Naive thymus-derived CD4-positive, alpha-beta T cell (primary cell): ENCODE data around the gene CPNE1. TPM values are rescaled to one million over a fixed set of nuclear protein-coding genes. Genes with fewer than 3 reads are reported as not detected.
A peak's percentile ranks its signal among the peaks of the same experiment; 100 is the strongest.
"Not testable (repeated sequence)": the region's sequence is repeated elsewhere in the genome, so short reads cannot be mapped to it uniquely, and the experiment has no call there.

Source experiments
- ATAC-seq: fragments of 150-1000 bp; cut with Tn5 transposase; 2 replicates; pipeline ENCODE4 v1.10.0; 2021; ENCODE audit warnings: mild to moderate bottlenecking, moderate library complexity
- CTCF ChIA-PET: fragments of 350-600 bp; sonication (Branson Sonifier 250); formaldehyde crosslinking; loops from one replicate; lab custom pipeline; 2021; ENCODE audit warnings: antibody characterized with exemption; lab: Charles Lee
- POLR2A ChIA-PET: fragments of 350-600 bp; sonication (Branson Sonifier 250); formaldehyde crosslinking; loops from one replicate; lab custom pipeline; 2021; ENCODE audit warnings: antibody characterized with exemption, inconsistent platforms; lab: Charles Lee
- DNase-seq, 9 donors: peaks; one replicate each; pipeline versions ENCODE4 v3.0.0 to v3.0.0-alpha.2; 2020 to 2022; ENCODE audit warnings: mixed read lengths in 1 of 9
- H3K27ac ChIP-seq: one replicate; pipeline ENCODE4 v1.7.0; 2013; ENCODE audit warnings: mild to moderate bottlenecking, low read depth, low read length, moderate library complexity
- H3K27me3 ChIP-seq, 2 donors: one replicate each; pipeline ENCODE4 v1.7.0; 2013; ENCODE audit warnings: low read length in 2 of 2, mild to moderate bottlenecking in 2 of 2, moderate library complexity in 2 of 2; ENCODE audit not compliant: control insufficient read depth in 2 of 2, insufficient read depth in 2 of 2
- H3K36me3 ChIP-seq, 3 experiments: 1 replicate in 2 of 3; 2 replicates in 1 of 3; pipeline ENCODE4 v1.7.0; 2013; ENCODE audit warnings: low read length in 3 of 3, mild to moderate bottlenecking in 3 of 3, moderate library complexity in 1 of 3; ENCODE audit not compliant: insufficient read depth in 3 of 3, control insufficient read depth in 2 of 3
- H3K4me1 ChIP-seq, 2 donors: one replicate each; pipeline ENCODE4 v1.7.0; 2013; ENCODE audit warnings: low read length in 2 of 2, mild to moderate bottlenecking in 2 of 2, moderate library complexity in 1 of 2; ENCODE audit not compliant: control insufficient read depth in 2 of 2, insufficient read depth in 2 of 2
- H3K4me3 ChIP-seq: 2 replicates; pipeline ENCODE4 v1.7.0; 2013; ENCODE audit warnings: mild to moderate bottlenecking, low read length
- H3K9me3 ChIP-seq, 3 experiments: 1 replicate in 2 of 3; 2 replicates in 1 of 3; pipeline ENCODE4 v1.7.0; 2013; ENCODE audit warnings: low read length in 3 of 3; ENCODE audit not compliant: control insufficient read depth in 2 of 3
- H3K27ac Mint-ChIP-seq, 9 donors: one replicate each; pipeline ENCODE4 v1.8.0; 2020 to 2022; ENCODE audit warnings: mixed read lengths in 9 of 9, mild to moderate bottlenecking in 8 of 9, moderate library complexity in 5 of 9, inconsistent platforms in 2 of 9
- H3K27me3 Mint-ChIP-seq, 5 donors: one replicate each; pipeline ENCODE4 v1.8.0; 2021 to 2022; ENCODE audit warnings: mixed read lengths in 5 of 5, mild to moderate bottlenecking in 1 of 5
- H3K36me3 Mint-ChIP-seq, 5 donors: one replicate each; pipeline ENCODE4 v1.8.0; 2020 to 2022; ENCODE audit warnings: mixed read lengths in 5 of 5, mild to moderate bottlenecking in 3 of 5, inconsistent platforms in 1 of 5
- H3K4me1 Mint-ChIP-seq, 7 donors: one replicate each; pipeline ENCODE4 v1.8.0; 2020 to 2022; ENCODE audit warnings: mixed read lengths in 7 of 7, mild to moderate bottlenecking in 3 of 7, inconsistent platforms in 1 of 7
- H3K4me3 Mint-ChIP-seq, 10 donors: one replicate each; pipeline ENCODE4 v1.8.0; 2020 to 2022; ENCODE audit warnings: mild to moderate bottlenecking in 10 of 10, mixed read lengths in 10 of 10, moderate library complexity in 6 of 10, inconsistent platforms in 2 of 10
- H3K9me3 Mint-ChIP-seq, 11 donors: one replicate each; pipeline ENCODE4 v1.8.0; 2020 to 2022; ENCODE audit warnings: mixed read lengths in 11 of 11, mild to moderate bottlenecking in 4 of 11, inconsistent platforms in 1 of 11, moderate library complexity in 1 of 11
- intact Hi-C, 2 donors: fragments of 100-400 bp; cut with micrococcal nuclease; formaldehyde crosslinking; loops; one replicate each; pipeline ENCODE4 v1.15.1; 2023
- polyA plus RNA-seq, 2 donors: library from polyadenylated mRNA; unstranded; fragments of 300-500 nt; fragmentation: Illumina TruSeq; gene quantifications; one replicate each; pipeline ENCODE4 v1.2.3, GENCODE V29; 2021
- total RNA-seq, 6 experiments: library from RNA in 5 of 6; stranded (reverse) in 5 of 6; gene quantifications; 1 replicate in 5 of 6; 2 replicates in 1 of 6; pipeline ENCODE4 v1.2.3 and lab custom pipeline; 2021 to 2026

CPNE1 gene
- total and polyA plus RNA-seq, 7 experiments from 2014 or later = 250 to 378 (median 305) TPM

DNA sequence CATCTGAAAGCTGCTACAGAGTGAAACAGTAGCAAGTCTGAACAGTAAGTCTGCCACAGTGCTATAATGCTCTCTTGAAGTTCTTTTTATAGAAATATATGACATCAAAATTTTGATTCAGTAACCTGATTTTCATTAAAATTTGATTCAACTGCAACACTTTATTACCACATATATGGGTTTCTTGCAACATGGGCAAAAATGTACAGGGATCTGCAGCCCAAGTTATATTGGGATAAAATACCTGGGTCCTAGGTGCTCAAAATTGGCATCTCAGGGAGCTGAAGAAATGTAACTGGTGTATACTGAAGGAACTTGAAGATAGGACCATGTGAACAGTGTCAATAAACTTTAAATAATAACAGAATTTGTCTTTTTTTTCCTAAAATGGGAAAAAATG is 45.3 kb upstream of the CPNE1 start:
- H3K4me1 ChIP-seq = peaks cover 16 to 29% of the 10 kb centered on the region in 2 donors

DNA sequence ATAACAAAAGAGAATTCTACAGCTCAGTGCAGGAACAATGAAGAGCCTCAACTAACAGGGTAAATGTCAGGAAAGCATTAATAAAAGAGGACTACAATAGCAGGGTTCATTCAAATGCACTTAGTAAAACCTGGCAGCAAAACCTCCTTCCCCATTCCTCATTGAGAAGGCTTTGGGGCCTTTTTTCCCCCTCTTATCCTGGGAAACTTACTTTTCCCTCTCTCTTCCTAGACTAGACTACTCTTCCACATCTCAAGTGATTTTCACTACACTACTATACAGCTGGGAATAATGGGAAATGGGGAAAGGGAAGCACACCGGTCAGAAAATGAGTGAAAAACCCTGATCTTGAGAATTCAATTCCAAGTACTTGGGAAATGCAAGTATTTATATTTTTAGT is 44.6 kb upstream of the CPNE1 start:
- peak overlapping the region in 4 of 10 donors; percentile 15 to 40 (median 36) for H3K4me3 Mint-ChIP-seq
- H3K9me3 Mint-ChIP-seq = peaks cover 0 to 2% (median 0%) of the 10 kb centered on the region in 11 donors
- peaks cover 24 to 59% (median 49%) of the 10 kb centered on the region in 7 donors for H3K4me1 Mint-ChIP-seq
- H3K36me3 ChIP-seq = peaks cover 38 to 87% (median 66%) of the 10 kb centered on the region in 3 experiments
- intact Hi-C loops = no loop called here
- DNase-seq (no peak), ATAC-seq (no peak)
- H3K27ac Mint-ChIP-seq = peak overlapping the region in 8 of 9 donors; percentile 4 to 82 (median 47)
- H3K4me3 ChIP-seq = no peak overlapping the region
- POLR2A ChIA-PET = interaction anchor here (1.6 to 2.9 kb wide), 2 partner anchors 33 kb away, joined by 10 to 19 read pairs; partner anchors contain the start of gene RBM39
- H3K9me3 ChIP-seq = no peaks in the 10 kb centered on the region
- CTCF ChIA-PET = interaction anchor here (1.6 kb wide), 1 partner anchor 108 kb away, joined by 4 read pairs; no protein-coding TSS in a partner anchor
- no peaks in the 10 kb centered on the region for H3K27me3 ChIP-seq
- H3K27me3 Mint-ChIP-seq = no peaks in the 10 kb centered on the region
- peaks cover 16 to 29% of the 10 kb centered on the region in 2 donors for H3K4me1 ChIP-seq
- no peak overlapping the region for H3K27ac ChIP-seq
- peaks cover 0 to 50% (median 32%) of the 10 kb centered on the region in 5 donors for H3K36me3 Mint-ChIP-seq

More for the DNA sequence above, 45.3 kb upstream of the CPNE1 start:
- peaks cover 0 to 2% (median 0%) of the 10 kb centered on the region in 11 donors for H3K9me3 Mint-ChIP-seq
- intact Hi-C loops = loop anchor here in 1 of 2 donors (2.0 kb wide), 1 partner anchor 21 kb away; no protein-coding TSS in a partner anchor
- H3K27me3 ChIP-seq = no peaks in the 10 kb centered on the region
- peaks cover 39 to 82% (median 58%) of the 10 kb centered on the region in 3 experiments for H3K36me3 ChIP-seq
- no peak for DNase-seq
- H3K27ac ChIP-seq = no peak overlapping the region
- H3K36me3 Mint-ChIP-seq = peaks cover 0 to 50% (median 29%) of the 10 kb centered on the region in 5 donors
- H3K4me1 Mint-ChIP-seq = peaks cover 24 to 59% (median 52%) of the 10 kb centered on the region in 7 donors
- H3K27me3 Mint-ChIP-seq = no peaks in the 10 kb centered on the region
- H3K4me3 ChIP-seq = no peak overlapping the region
- H3K9me3 ChIP-seq = no peaks in the 10 kb centered on the region
- CTCF ChIA-PET = interaction anchor here (1.6 kb wide), 1 partner anchor 109 kb away, joined by 4 read pairs; no protein-coding TSS in a partner anchor
- POLR2A ChIA-PET = interaction anchor here (1.3 to 2.9 kb wide), 2 partner anchors 20 to 32 kb away, joined by 6 to 19 read pairs; partner anchors contain the start of gene RBM39
- no peak for ATAC-seq
- H3K27ac Mint-ChIP-seq = peak overlapping the region in 4 of 9 donors; percentile 44 to 82 (median 62)
- H3K4me3 Mint-ChIP-seq = peak overlapping the region in 1 of 10 donors; percentile 39

DNA sequence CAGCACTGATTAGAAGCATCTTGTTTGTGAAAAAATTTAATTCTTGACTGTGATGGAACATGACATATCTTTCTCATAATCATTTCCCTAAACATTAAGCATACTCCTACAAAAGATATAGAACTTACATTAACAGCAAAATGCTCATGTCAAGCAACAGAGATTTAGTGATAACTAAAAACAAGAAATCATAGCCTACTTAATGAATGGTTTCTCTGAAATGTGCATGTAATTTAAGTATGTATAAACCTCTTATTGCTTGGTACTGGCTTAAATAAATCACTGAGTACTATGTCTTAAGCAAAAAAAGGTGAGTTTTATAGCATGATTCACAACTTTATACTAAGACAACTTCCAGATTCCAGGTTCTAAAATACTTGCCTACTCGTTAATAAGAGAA is 43.8 kb upstream of the CPNE1 start:
- intact Hi-C loops = no loop called here
- no peak for DNase-seq
- H3K36me3 Mint-ChIP-seq = peaks cover 7 to 52% (median 38%) of the 10 kb centered on the region in 5 donors
- ChIA-PET POLR2A (interaction anchor here (0.9 to 1.6 kb wide), 4 partner anchors 18 to 63 kb away, joined by 3 to 10 read pairs (median 6); partner anchors contain the start of gene RBM39), CTCF (no interaction called here)
- Histone ChIP-seq H3K9me3 (no peaks in the 10 kb centered on the region), H3K36me3 (peaks cover 38 to 84% (median 67%) of the 10 kb centered on the region in 3 experiments), H3K4me3 (no peak overlapping the region), H3K27ac (no peak overlapping the region), H3K27me3 (no peaks in the 10 kb centered on the region), H3K4me1 (peaks cover 16 to 29% of the 10 kb centered on the region in 2 donors)
- H3K27me3 Mint-ChIP-seq = no peaks in the 10 kb centered on the region
- ATAC-seq = no peak
- H3K9me3 Mint-ChIP-seq = no peaks in the 10 kb centered on the region
- H3K27ac Mint-ChIP-seq = peak overlapping the region in 3 of 9 donors; percentile 8 to 63 (median 28)
- peaks cover 20 to 58% (median 48%) of the 10 kb centered on the region in 7 donors for H3K4me1 Mint-ChIP-seq
- peak overlapping the region in 1 of 10 donors; percentile 40 for H3K4me3 Mint-ChIP-seq

DNA sequence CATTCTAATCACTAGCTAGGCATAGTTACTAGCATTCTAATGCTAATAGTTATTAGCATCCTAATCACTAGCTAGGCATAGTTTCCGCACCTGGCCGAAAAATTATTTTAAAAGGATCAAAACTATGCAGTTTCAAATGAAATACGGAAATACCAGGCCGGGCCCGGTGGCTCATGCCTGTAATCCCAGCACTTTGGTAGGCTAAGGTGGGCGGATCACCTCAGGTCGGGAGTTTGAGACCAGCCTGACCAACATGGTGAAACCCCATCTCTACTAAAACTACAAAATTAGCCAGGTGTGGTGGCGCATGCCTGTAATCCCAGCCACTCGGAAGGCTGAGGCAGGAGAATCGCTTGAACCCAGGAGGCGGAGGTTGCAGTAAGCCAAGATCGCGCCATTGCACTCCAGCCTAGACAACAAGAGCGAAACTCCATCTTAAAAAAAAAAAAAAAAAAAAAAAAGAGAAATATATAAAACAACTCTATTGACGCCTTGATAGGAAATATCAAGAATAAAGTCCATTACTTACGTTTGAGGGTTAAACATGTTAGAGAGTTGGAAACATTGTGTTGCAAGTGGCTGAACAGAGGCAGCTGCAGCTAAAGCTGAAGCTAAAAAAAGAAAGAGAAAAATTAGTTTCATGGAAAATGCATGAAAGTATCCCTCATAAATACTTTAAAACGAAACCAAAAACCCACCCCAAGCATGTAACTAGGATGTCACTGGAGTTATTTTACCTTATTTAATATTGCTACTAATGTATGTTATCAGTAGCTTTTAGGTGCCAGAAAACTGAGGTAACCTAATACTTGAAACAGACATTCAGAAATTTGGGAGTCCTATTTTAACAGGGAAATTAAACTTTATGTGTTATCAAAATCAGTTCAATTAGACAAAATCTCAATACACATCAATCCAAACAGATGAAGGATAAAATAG is 42.2 kb upstream of the CPNE1 start:
- not testable (repeated sequence) for DNase-seq, H3K27me3 Mint-ChIP-seq, H3K4me3 Mint-ChIP-seq, H3K4me3 ChIP-seq, H3K27ac ChIP-seq, H3K9me3 ChIP-seq, H3K27me3 ChIP-seq, ATAC-seq, H3K9me3 Mint-ChIP-seq
- Mint-ChIP-seq H3K36me3 (peaks cover 7 to 47% (median 32%) of the 10 kb centered on the region in 5 donors), H3K27ac (peak overlapping the region in 1 of 9 donors; percentile 31), H3K4me1 (peaks cover 18 to 55% (median 46%) of the 10 kb centered on the region in 7 donors)
- Histone ChIP-seq H3K36me3 (peaks cover 36 to 83% (median 62%) of the 10 kb centered on the region in 3 experiments), H3K4me1 (peaks cover 13 to 22% of the 10 kb centered on the region in 2 donors)
- ChIA-PET POLR2A (interaction anchor here (0.5 to 8.5 kb wide), 4 partner anchors 10 to 43 kb away, joined by 3 to 85 read pairs (median 7); partner anchors contain the start of genes CPNE1, RBM12 and RBM39), CTCF (interaction anchor here (0.7 kb wide), 1 partner anchor 170 kb away, joined by 3 read pairs; no protein-coding TSS in a partner anchor)
- intact Hi-C loops = loop anchor here in 1 of 2 donors (1.0 kb wide), 1 partner anchor 8 kb away; no protein-coding TSS in a partner anchor

DNA sequence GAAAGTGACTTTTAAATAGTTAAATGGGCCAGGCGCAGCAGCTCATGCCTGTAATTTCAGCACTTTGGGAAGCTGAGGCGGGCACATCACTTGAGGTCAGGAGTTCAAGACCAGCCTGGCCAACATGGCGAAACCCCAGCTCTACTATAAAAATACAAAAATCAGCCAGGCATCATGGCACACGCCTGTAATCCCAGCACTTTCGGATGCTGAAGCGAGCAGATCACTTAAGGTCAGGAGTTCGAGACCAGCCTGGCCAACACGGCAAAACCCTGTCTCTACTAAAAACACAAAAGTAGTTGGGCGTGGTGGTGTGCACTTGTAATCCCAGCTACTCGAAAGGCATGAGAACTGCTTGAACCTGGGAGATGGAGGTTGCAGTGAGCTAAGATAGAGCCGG is 41.2 kb upstream of the CPNE1 start:
- intact Hi-C loops = not testable (repeated sequence)
- peak overlapping the region in 2 of 9 donors; percentile 31 to 56 for H3K27ac Mint-ChIP-seq

More for the DNA sequence above, 41.2 kb upstream of the CPNE1 start:
- H3K4me3 ChIP-seq, H3K27me3 ChIP-seq, H3K9me3 ChIP-seq, ATAC-seq, H3K27me3 Mint-ChIP-seq, CTCF ChIA-PET, DNase-seq, H3K27ac ChIP-seq, H3K9me3 Mint-ChIP-seq, H3K4me3 Mint-ChIP-seq: not testable (repeated sequence)
- Mint-ChIP-seq H3K36me3 (peaks cover 7 to 37% (median 23%) of the 10 kb centered on the region in 5 donors), H3K4me1 (peaks cover 8 to 51% (median 37%) of the 10 kb centered on the region in 7 donors)
- peaks cover 9 to 14% of the 10 kb centered on the region in 2 donors for H3K4me1 ChIP-seq
- peaks cover 33 to 73% (median 53%) of the 10 kb centered on the region in 3 experiments for H3K36me3 ChIP-seq
- POLR2A ChIA-PET = interaction anchor here (0.5 to 8.5 kb wide), 4 partner anchors 9 to 42 kb away, joined by 3 to 85 read pairs (median 7); partner anchors contain the start of genes CPNE1, RBM12 and RBM39
